ENCODE measurements around the gene DPH6. TPM values are rescaled to one million over a fixed set of nuclear protein-coding genes. Genes with fewer than 3 reads are reported as not detected.

The DPH6 gene
- total RNA-seq, 1 donor from 2014 or later, result 14.2 TPM

- Mint-ChIP-seq H3K27ac (ENCODE audit: unreplicated experiment) (no peak overlapping the region), H3K9me3 (ENCODE audit: unreplicated experiment) (no peaks in the 10 kb centered on the region), H3K36me3 (ENCODE audit: unreplicated experiment) (no peaks in the 10 kb centered on the region), H3K4me3 (ENCODE audit: unreplicated experiment) (no peak overlapping the region), H3K27me3 (ENCODE audit: unreplicated experiment) (no peaks in the 10 kb centered on the region), H3K4me1 (ENCODE audit: low read depth, unreplicated experiment) (no peaks in the 10 kb centered on the region)
- DNase-seq, result no peak
- no peak for TF ChIP-seq CTCF (IDR thresholded peaks at IDR 0.05; ENCODE audit: partially characterized antibody, unreplicated experiment)
Measured at GRCh38 chr15:35323141-35323540, 222.8 kb downstream of the DPH6 start.

GRCh38 chr15:35321926-35322325 is 224.0 kb downstream of the DPH6 start:
- no peak for DNase-seq
- Mint-ChIP-seq H3K27ac (ENCODE audit: unreplicated experiment) (no peak overlapping the region), H3K27me3 (ENCODE audit: unreplicated experiment) (no peaks in the 10 kb centered on the region), H3K4me3 (ENCODE audit: unreplicated experiment) (no peak overlapping the region), H3K36me3 (ENCODE audit: unreplicated experiment) (no peaks in the 10 kb centered on the region), H3K4me1 (ENCODE audit: low read depth, unreplicated experiment) (no peaks in the 10 kb centered on the region), H3K9me3 (ENCODE audit: unreplicated experiment) (no peaks in the 10 kb centered on the region)
- TF ChIP-seq CTCF (IDR thresholded peaks at IDR 0.05; ENCODE audit: partially characterized antibody, unreplicated experiment), result no peak

GRCh38 chr15:35320911-35321310 is 225.1 kb downstream of the DPH6 start:
- Mint-ChIP-seq H3K4me1 (ENCODE audit: low read depth, unreplicated experiment) (no peaks in the 10 kb centered on the region), H3K36me3 (ENCODE audit: unreplicated experiment) (no peaks in the 10 kb centered on the region), H3K27me3 (ENCODE audit: unreplicated experiment) (no peaks in the 10 kb centered on the region), H3K9me3 (ENCODE audit: unreplicated experiment) (no peaks in the 10 kb centered on the region), H3K27ac (ENCODE audit: unreplicated experiment) (no peak overlapping the region), H3K4me3 (ENCODE audit: unreplicated experiment) (no peak overlapping the region)
- no peak for DNase-seq
- TF ChIP-seq CTCF (IDR thresholded peaks at IDR 0.05; ENCODE audit: partially characterized antibody, unreplicated experiment), result no peak

Small RNA genes lying within 50 kb of the gene (microRNA-seq; reads per million reads assigned to microRNA genes)
- gene MIR3942 (ENCODE audit: unreplicated experiment), result not detected
